ENCODE measurements around the gene MDP1. TPM values are rescaled to one million over a fixed set of nuclear protein-coding genes. Genes with fewer than 3 reads are reported as not detected.
"Not testable (repeated sequence)": the region's sequence is repeated elsewhere in the genome, so short reads cannot be mapped to it uniquely, and the experiment has no call there.

MDP1 gene
- total RNA-seq, 1 donor from 2014 or later, result 22.6 TPM

DNA sequence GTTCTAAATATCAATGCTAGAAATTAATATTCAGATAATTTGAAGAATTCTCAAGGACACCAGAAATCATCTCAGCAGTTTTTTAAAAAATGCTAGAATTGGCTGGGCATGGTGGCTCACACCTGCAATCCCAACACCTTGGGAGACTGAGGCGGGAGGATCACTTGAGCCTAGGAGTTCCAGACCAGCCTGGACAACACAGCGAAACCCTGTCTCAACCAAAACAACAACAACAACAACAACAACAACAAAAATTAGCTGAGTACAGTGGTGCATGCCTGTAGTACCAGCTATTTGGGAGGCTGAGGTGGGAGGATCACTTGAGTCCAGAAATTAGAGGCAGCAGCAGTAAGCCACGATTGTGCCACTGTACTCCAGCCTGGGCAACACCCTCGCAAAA lies 3.2 kb upstream of the MDP1 start:
- no peaks in the 10 kb centered on the region for H3K9me3 Mint-ChIP-seq
- no peak overlapping the region for H3K27ac Mint-ChIP-seq
- TF ChIP-seq, protein P1, sequence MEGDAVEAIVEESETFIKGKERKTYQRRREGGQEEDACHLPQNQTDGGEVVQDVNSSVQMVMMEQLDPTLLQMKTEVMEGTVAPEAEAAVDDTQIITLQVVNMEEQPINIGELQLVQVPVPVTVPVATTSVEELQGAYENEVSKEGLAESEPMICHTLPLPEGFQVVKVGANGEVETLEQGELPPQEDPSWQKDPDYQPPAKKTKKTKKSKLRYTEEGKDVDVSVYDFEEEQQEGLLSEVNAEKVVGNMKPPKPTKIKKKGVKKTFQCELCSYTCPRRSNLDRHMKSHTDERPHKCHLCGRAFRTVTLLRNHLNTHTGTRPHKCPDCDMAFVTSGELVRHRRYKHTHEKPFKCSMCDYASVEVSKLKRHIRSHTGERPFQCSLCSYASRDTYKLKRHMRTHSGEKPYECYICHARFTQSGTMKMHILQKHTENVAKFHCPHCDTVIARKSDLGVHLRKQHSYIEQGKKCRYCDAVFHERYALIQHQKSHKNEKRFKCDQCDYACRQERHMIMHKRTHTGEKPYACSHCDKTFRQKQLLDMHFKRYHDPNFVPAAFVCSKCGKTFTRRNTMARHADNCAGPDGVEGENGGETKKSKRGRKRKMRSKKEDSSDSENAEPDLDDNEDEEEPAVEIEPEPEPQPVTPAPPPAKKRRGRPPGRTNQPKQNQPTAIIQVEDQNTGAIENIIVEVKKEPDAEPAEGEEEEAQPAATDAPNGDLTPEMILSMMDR (conservative IDR thresholded peaks at IDR 0.05), result no peak
- H3K27me3 Mint-ChIP-seq, result no peaks in the 10 kb centered on the region
- peaks cover 13% of the 10 kb centered on the region for H3K4me1 Mint-ChIP-seq (ENCODE audit: unreplicated experiment)
- H3K36me3 Mint-ChIP-seq, result peaks cover 9% of the 10 kb centered on the region
- no peak for DNase-seq (ENCODE audit: extremely low spot score, unreplicated experiment)
- H3K4me3 Mint-ChIP-seq, result no peak overlapping the region

DNA sequence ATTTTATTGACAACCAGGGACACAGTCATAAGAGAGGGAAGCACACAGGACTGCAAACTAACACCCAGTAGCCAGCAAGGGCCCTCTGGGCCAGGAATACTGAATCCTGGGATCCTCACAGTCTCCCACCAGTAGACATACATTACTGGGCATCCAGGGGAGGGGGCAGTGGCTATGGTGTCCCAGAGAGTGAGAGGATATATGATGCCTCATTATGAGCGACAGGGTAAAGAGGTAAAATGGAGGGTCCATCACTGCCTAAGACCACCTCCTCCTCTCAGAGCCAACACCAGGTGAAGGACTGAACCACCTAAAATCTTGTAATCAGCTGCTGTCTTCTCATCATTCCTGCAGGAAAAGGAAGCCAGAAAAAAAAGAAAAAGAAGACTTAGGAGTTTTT lies 1.0 kb upstream of the MDP1 start:
- DNase-seq (ENCODE audit: extremely low spot score, unreplicated experiment); H3K27ac Mint-ChIP-seq; H3K4me3 Mint-ChIP-seq; H3K27me3 Mint-ChIP-seq; H3K9me3 Mint-ChIP-seq: not testable (repeated sequence)
- Mint-ChIP-seq H3K4me1 (ENCODE audit: unreplicated experiment) (peaks cover 22% of the 10 kb centered on the region), H3K36me3 (peaks cover 14% of the 10 kb centered on the region)

DNA sequence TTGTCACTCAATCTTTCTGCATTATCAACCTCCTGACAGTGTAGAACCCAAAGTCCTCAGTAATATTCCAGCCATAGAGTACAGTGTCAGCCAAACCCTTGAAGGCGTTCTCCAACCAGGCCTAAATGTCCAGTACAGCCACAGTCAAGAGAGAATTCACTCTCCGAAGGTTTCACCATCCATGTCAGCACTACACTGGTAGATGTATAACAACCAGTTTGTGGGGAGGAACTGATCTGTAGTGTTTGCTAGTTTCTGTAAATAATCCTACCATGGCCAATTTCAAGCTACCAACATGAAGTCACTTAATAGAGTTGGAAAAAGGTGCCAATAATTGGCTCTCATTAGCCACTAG lies 456 bp upstream of the MDP1 start:
- TF ChIP-seq, protein P1 (conservative IDR thresholded peaks at IDR 0.05), result no peak
- no peaks in the 10 kb centered on the region for H3K27me3 Mint-ChIP-seq
- peaks cover 27% of the 10 kb centered on the region for H3K4me1 Mint-ChIP-seq (ENCODE audit: unreplicated experiment)
- H3K27ac Mint-ChIP-seq, result peak overlapping the region; percentile 88
- H3K9me3 Mint-ChIP-seq, result no peaks in the 10 kb centered on the region
- no peak for DNase-seq (ENCODE audit: extremely low spot score, unreplicated experiment)
- H3K36me3 Mint-ChIP-seq, result peaks cover 14% of the 10 kb centered on the region
- H3K4me3 Mint-ChIP-seq, result peak overlapping the region; percentile 96

DNA sequence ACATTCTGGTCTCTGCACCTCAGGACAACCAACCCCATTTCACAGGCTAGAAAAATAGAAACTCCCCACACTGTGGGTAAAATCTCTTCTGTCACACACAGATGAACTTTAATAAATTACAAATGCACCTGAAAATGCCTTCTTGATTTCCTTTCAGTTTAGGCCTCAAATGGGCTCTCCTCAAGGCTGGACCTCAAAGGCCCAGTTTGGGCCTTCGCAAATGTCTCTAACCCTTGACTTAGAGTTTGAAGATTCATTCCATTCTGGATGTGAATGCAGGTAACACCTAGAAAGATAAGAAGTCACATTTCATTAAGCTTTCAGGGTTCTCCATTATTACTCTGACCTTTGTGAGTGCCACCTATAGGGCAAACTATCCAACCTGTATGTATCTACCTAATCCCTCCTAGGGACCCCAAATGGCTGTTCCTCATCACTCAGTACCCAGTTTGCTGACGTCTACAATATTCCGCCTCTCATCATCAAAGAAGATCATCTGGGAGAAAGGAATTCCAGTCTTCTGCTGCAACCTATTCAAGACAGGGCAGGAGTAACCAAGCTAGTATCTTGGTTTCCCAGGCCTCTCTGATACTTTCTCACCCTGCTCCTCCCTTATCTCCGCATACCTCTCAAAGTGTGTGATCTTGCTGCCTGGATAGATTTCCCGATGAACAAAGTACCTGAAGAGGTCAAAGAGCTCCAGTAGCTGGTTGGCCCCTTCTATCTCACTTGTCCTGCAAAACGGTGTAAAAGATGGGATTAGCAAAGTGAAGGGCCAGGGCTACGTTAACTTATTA lies 1.8 kb downstream of the MDP1 start:
- Mint-ChIP-seq H3K36me3 (peaks cover 22% of the 10 kb centered on the region), H3K4me3 (peak overlapping the region; percentile 97), H3K27me3 (no peaks in the 10 kb centered on the region), H3K27ac (peak overlapping the region; percentile 99), H3K4me1 (ENCODE audit: unreplicated experiment) (peaks cover 27% of the 10 kb centered on the region), H3K9me3 (no peaks in the 10 kb centered on the region)
- no peak for DNase-seq (ENCODE audit: extremely low spot score, unreplicated experiment)
- TF ChIP-seq, protein P1 (conservative IDR thresholded peaks at IDR 0.05), result no peak

DNA sequence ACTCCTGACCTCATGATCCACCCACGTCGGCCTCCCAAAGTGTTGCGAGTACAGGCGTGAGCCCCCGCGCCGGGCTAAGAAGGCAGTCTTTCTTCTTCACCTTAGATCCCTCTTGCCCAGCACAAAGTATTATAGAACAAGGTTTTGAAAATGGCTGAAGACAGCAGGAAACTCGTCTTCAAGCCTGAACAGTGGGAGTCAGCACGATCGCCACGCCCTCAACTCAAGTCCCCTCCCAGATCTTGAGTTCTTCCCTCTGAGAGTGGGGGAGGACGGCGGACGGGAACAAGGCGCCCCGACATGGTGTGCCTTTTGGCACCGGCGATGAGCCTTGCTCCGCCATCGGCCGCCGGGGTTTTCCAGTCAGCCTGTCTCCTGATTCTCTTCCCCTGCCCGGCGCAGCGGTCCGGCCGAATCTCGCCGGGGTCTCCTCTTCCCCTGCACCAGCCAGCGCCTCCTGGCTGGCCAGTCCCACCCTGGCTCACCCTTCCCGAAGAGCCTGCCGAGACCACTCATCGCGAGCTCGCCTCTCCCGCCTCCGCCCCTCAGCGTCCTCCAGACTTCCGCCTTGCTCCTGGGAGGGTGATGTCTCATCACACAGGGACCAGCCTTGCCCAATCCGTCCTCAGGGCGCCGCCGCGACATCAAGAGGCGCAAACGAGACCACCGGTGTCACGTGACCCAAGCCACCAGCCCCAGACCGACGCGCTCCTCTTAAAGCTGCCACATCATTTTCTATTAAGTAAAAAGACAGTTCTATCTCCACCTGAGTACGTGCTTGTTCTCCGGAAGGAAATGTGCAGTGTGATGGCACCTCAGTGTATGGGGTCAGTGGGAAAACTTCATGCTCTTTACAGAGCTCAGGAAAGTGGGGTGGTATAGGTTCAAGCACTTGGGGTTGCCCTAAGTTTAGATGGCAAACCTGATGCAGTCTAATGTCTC lies 2.7 kb downstream of the MDP1 start, which contains the start of gene CHMP4A:
CHMP4A (minus strand) TSS at position 565 of the 942 bp plus-strand sequence; CDS start at position 516, 49 bp downstream.
- TF ChIP-seq, protein P1 (conservative IDR thresholded peaks at IDR 0.05), result no peak

More for the DNA sequence above, 2.7 kb downstream of the MDP1 start, which contains the start of gene CHMP4A:
- Mint-ChIP-seq H3K4me1 (ENCODE audit: unreplicated experiment) (peaks cover 27% of the 10 kb centered on the region), H3K4me3 (peak within 1 kb of the TSS; percentile 97), H3K9me3 (no peaks in the 10 kb centered on the region), H3K36me3 (peaks cover 20% of the 10 kb centered on the region), H3K27me3 (no peaks in the 10 kb centered on the region), H3K27ac (peak within 1 kb of the TSS; percentile 99)
- DNase-seq (ENCODE audit: extremely low spot score, unreplicated experiment), result peak; percentile 94

Data from type B pancreatic cell (in vitro differentiated cells).